ENCODE measurements around the gene CPED1. TPM values are rescaled to one million over a fixed set of nuclear protein-coding genes. Genes with fewer than 3 reads are reported as not detected.

Gene CPED1
- total RNA-seq, 2 experiments from 2014 or later, result not detected

DNA sequence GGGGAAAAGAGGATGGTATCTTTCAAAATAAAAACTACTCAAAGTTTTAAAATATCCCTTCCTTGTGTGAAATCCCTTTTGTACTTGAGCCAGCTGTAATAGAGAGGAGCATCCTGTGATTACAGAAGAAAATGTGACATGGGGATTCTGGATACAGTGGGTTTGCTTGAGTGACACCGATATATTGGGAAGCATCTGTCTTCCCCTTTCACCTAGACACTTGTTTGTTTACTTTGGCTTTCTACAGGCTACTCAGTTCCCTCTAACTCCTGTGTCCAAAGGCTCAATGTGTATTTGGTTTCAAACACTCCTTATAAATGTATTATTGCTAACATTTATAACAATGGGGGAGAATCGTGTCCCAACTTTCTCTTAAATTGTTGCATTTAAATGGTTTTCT, 24.4 kb downstream of the CPED1 start:
- no peaks in the 10 kb centered on the region for H3K9me3 Mint-ChIP-seq
- POLR2A ChIA-PET, result no interaction called here
- no peak overlapping the region for H3K27ac Mint-ChIP-seq
- H3K27me3 Mint-ChIP-seq, result peaks cover 5% of the 10 kb centered on the region
- no peaks in the 10 kb centered on the region for H3K4me1 Mint-ChIP-seq (ENCODE audit: low read depth)
- no peak overlapping the region for H3K4me3 Mint-ChIP-seq
- H3K36me3 Mint-ChIP-seq, result no peaks in the 10 kb centered on the region
- intact Hi-C loops (cut with micrococcal nuclease), result no loop called here
- CTCF ChIA-PET, result no interaction called here
- DNase-seq, result no peak

DNA sequence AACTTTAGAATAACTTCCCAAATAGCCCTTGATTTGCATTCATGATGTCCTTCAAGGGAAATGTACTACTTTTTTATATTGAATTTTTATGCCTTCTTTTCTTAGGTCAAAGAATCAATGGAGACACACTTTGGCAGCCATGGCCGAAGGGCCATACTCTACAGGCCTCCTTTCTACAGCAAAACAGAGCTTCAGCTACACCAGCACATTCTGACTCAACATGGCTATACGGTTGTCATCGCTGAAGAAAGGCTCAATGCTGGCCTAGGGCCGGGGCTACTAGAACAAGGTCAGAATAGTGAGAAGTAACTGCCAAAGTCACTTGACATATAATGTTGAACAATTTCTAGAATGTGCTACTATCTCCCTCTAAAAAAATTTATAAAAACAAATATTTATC, 27.0 kb downstream of the CPED1 start:
- H3K9me3 Mint-ChIP-seq, result no peaks in the 10 kb centered on the region
- ChIA-PET CTCF (no interaction called here), POLR2A (no interaction called here)
- intact Hi-C loops (cut with micrococcal nuclease), result no loop called here
- no peak for DNase-seq
- H3K27ac Mint-ChIP-seq, result no peak overlapping the region
- no peaks in the 10 kb centered on the region for H3K36me3 Mint-ChIP-seq
- no peaks in the 10 kb centered on the region for H3K4me1 Mint-ChIP-seq (ENCODE audit: low read depth)
- no peak overlapping the region for H3K4me3 Mint-ChIP-seq
- H3K27me3 Mint-ChIP-seq, result peaks cover 6% of the 10 kb centered on the region

DNA sequence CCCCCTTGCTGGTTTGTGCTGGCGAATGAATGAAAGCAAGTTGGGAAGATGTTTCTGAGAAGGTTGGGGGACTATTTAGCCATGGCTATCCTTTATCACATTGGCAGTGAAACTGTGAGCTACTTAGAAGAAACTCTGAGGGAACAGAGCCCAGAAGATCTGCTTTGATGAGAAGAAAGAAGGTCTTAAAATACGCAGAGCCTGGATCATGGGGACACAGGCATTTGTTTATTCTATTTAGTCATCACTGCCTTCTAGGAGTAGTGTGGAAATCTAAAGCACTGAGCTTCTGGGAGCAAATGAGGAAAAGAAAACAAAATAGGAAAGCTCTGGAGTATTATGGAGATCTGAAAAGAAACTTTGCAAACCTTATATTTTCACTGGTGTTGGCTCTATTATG, 28.5 kb downstream of the CPED1 start:
- Mint-ChIP-seq H3K27ac (no peak overlapping the region), H3K36me3 (no peaks in the 10 kb centered on the region), H3K27me3 (peaks cover 6% of the 10 kb centered on the region), H3K4me1 (ENCODE audit: low read depth) (no peaks in the 10 kb centered on the region), H3K9me3 (no peaks in the 10 kb centered on the region), H3K4me3 (no peak overlapping the region)
- intact Hi-C loops (cut with micrococcal nuclease), result no loop called here
- no peak for DNase-seq
- POLR2A ChIA-PET, result no interaction called here
- CTCF ChIA-PET, result interaction anchor here (1.0 kb wide), 2 partner anchors 91 to 225 kb away, joined by 3 to 5 read pairs; no protein-coding TSS in a partner anchor

DNA sequence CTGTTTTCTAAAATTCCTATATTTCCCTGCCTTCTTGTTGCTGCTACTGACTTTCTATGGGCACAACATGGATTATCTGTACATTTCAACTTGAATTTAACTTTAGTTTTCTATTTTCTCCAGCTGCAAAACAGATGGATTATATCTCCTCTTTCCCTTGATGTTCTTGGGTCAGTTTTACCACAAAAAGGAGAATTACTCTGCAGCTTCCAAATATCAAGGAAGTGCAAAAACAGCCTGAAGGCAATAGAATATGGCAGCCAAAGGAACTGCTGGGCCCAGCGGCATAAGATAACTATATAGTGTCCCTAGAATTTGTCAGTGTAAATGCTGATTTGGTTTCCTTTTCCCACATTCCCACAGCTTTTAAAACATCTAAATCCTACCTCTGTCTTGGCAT, 29.1 kb downstream of the CPED1 start:
- H3K4me3 Mint-ChIP-seq, result no peak overlapping the region
- H3K4me1 Mint-ChIP-seq (ENCODE audit: low read depth), result no peaks in the 10 kb centered on the region
- no peaks in the 10 kb centered on the region for H3K36me3 Mint-ChIP-seq
- POLR2A ChIA-PET, result no interaction called here
- intact Hi-C loops (cut with micrococcal nuclease), result no loop called here
- CTCF ChIA-PET, result interaction anchor here (1.0 kb wide), 1 partner anchor 225 kb away, joined by 3 read pairs; no protein-coding TSS in a partner anchor
- no peak overlapping the region for H3K27ac Mint-ChIP-seq
- peaks cover 2% of the 10 kb centered on the region for H3K27me3 Mint-ChIP-seq
- H3K9me3 Mint-ChIP-seq, result no peaks in the 10 kb centered on the region
- DNase-seq, result no peak

DNA sequence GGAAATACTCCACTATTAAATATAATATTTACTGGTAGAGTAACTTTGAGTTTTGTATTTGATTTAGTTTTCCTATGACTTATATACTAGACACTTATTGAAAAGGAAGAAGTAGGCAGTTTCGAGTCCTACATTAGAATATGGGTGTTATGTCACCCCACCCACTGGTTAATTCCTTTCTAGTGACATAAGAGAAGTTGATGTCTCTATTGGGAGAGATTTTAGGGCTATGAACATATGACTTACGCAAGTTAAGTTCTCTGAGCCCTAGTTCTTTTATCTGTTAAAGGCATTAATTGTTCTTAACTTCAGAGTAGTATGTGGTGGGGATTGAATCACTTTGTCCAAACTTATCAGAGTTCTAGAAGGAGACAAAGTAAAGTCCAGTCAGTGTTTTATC, 30.5 kb downstream of the CPED1 start:
- H3K27ac Mint-ChIP-seq, result no peak overlapping the region
- H3K27me3 Mint-ChIP-seq, result peaks cover 2% of the 10 kb centered on the region
- intact Hi-C loops (cut with micrococcal nuclease), result no loop called here

DNA sequence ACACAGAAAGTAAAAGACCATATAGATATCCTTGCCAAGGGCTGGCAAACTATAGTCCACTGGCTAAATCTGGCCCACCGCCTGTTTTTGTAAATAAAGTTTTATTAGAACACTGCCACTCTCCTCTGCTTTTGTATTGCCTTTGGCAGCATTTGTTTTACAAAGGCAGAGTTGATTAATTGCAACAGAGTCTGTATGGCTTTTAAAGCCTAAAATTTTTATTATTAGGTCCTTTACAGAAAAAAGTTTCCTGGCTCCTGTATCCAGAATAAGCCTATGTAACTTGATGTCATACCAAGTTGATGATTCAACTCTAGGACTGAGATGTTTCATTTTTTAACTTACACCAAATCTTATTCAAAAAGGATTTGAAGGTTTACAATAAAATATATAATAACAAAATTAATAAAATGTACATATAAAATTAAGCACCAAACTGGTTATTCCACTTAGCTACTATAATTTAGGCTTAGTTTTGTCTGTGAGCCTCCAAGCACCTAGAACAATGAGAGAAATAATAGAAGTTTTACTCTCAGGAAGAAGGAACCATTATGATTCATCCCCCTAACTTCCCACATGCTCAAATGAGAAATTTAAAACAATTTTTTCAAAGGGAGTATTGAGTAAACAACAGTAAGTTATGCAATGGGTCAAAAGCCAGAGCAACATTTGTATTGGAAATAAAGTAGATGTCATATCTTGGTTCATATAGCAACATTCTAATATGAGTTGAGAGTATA, 31.9 kb downstream of the CPED1 start:
- POLR2A ChIA-PET, result no interaction called here
- no peak overlapping the region for H3K27ac Mint-ChIP-seq
- H3K27me3 Mint-ChIP-seq, result peaks cover 2% of the 10 kb centered on the region
- no peak overlapping the region for H3K4me3 Mint-ChIP-seq
- no peak for DNase-seq
- no peaks in the 10 kb centered on the region for H3K9me3 Mint-ChIP-seq
- no peaks in the 10 kb centered on the region for H3K36me3 Mint-ChIP-seq
- intact Hi-C loops (cut with micrococcal nuclease), result no loop called here
- CTCF ChIA-PET, result interaction anchor here (0.9 to 2.0 kb wide), 2 partner anchors 31 to 33 kb away, joined by 3 to 5 read pairs; no protein-coding TSS in a partner anchor
- no peaks in the 10 kb centered on the region for H3K4me1 Mint-ChIP-seq (ENCODE audit: low read depth)

More for the DNA sequence above, 30.5 kb downstream of the CPED1 start:
- no peak overlapping the region for H3K4me3 Mint-ChIP-seq
- no peaks in the 10 kb centered on the region for H3K4me1 Mint-ChIP-seq (ENCODE audit: low read depth)
- no peaks in the 10 kb centered on the region for H3K36me3 Mint-ChIP-seq
- no peaks in the 10 kb centered on the region for H3K9me3 Mint-ChIP-seq
- ChIA-PET CTCF (no interaction called here), POLR2A (no interaction called here)
- no peak for DNase-seq

DNA sequence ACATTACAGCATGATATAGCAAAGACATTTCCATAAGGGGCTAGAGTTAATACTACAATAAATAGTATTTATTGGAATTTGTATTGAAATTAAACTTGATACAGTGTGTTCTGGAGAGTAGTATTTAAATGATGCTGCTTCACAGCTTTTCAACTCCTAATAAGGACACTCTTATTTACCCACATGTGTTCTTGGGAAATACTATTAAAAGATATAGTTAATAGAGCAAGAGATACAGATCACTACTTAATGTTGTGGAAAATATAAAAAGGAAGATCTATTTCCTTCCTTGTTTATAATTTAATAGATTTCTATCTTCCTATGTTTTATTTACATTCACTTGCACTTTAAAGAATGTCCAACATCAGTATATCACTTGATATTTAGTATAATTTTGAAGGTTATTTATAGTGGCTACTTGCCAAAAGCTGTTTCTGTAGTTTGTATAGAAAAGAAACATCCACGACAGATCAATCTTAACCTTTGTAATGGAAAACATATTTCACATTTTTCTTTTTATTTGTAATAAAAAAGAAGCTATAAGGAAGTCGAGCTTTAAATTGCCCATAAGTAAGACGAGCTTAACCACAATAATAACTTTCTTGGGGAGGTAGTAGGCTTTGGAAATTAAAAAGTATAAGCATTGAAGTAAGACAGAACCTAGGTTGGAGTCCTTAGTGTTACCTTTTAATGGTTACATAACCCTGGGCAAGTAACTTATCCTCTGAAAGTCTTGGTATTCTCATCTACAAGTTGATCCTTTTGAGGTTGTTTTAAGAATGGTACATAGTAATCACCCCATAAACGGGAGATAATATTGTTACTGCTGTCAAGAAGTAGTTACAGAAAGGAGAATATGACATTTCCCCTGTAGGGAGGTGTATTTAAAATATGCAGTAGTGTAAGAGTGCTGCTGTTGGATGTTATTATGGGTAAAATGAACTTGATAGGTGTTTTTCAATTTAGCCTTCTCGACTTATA, 32.8 kb downstream of the CPED1 start:
- H3K27me3 Mint-ChIP-seq, result peaks cover 8% of the 10 kb centered on the region
- H3K4me1 Mint-ChIP-seq (ENCODE audit: low read depth), result no peaks in the 10 kb centered on the region
- no peaks in the 10 kb centered on the region for H3K36me3 Mint-ChIP-seq
- H3K27ac Mint-ChIP-seq, result no peak overlapping the region
- POLR2A ChIA-PET, result no interaction called here
- intact Hi-C loops (cut with micrococcal nuclease), result no loop called here
- CTCF ChIA-PET, result interaction anchor here (0.9 to 2.0 kb wide), 2 partner anchors 32 to 34 kb away, joined by 3 to 5 read pairs; no protein-coding TSS in a partner anchor
- no peak overlapping the region for H3K4me3 Mint-ChIP-seq
- no peaks in the 10 kb centered on the region for H3K9me3 Mint-ChIP-seq
- DNase-seq, result no peak

DNA sequence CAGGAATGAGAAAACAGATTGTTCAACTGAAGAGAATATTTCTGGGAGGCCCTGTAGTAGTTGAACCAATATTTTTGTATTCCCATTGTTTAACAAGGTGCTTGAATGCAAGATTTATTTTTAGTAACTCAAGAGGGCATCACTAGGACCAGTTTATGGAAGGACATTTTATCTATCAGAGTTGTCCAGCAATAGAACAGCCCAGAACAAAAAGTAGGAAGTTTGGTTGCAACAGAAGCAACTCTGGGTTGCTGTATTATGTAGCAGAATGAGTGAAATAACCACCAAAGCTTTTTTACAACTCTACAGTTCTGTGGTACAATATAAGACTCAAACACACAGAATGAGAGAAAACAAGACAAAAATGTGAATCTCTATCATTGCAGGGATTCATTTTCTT, 34.7 kb downstream of the CPED1 start:
- Mint-ChIP-seq H3K27ac (no peak overlapping the region), H3K4me3 (no peak overlapping the region), H3K36me3 (no peaks in the 10 kb centered on the region), H3K27me3 (peaks cover 11% of the 10 kb centered on the region), H3K9me3 (no peaks in the 10 kb centered on the region), H3K4me1 (ENCODE audit: low read depth) (no peaks in the 10 kb centered on the region)
- ChIA-PET POLR2A (no interaction called here), CTCF (no interaction called here)
- intact Hi-C loops (cut with micrococcal nuclease), result no loop called here
- DNase-seq, result no peak

DNA sequence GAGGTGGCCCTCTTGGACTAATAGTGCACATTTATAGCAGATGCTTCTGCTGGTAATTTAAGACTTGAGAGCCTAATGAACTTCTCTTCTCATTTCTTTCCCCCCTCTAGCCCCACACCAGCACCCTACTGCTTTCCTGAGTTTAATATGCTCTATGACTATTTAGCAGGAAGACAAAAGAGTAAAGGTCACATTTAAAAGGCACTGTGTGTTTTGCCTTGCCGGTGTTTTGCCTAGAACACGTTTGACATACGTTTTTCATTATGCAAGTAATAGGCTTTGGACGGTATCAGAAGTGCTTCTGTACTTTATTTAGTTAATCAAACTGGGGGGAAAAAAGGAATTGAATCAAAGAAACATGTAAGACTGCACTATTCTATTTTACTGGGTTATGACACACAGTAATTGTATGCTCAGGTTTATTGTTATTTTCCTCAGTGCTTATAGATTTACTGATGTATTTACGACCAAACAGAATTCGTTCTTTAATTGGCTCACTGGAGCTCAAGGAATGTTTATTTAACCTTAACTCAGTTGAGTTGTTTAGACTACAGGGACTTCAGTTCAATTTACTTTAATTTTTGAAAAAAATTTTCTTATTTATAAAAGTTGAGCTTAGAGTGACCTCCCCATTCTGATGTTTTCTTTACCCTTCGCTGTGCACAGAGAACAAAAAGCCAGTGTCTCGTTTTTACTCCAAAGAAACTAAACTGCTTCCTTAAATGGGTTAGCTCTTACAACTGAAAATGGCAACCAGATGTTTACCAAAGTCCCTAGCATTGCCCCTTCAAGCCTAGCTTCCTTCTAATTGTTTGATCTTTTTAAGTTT, 35.4 kb downstream of the CPED1 start:
- no peaks in the 10 kb centered on the region for H3K36me3 Mint-ChIP-seq
- no peak overlapping the region for H3K4me3 Mint-ChIP-seq
- no peaks in the 10 kb centered on the region for H3K4me1 Mint-ChIP-seq (ENCODE audit: low read depth)
- no peak overlapping the region for H3K27ac Mint-ChIP-seq
- H3K9me3 Mint-ChIP-seq, result no peaks in the 10 kb centered on the region
- intact Hi-C loops (cut with micrococcal nuclease), result no loop called here
- peaks cover 9% of the 10 kb centered on the region for H3K27me3 Mint-ChIP-seq
- no peak for DNase-seq
- ChIA-PET POLR2A (no interaction called here), CTCF (no interaction called here)

DNA sequence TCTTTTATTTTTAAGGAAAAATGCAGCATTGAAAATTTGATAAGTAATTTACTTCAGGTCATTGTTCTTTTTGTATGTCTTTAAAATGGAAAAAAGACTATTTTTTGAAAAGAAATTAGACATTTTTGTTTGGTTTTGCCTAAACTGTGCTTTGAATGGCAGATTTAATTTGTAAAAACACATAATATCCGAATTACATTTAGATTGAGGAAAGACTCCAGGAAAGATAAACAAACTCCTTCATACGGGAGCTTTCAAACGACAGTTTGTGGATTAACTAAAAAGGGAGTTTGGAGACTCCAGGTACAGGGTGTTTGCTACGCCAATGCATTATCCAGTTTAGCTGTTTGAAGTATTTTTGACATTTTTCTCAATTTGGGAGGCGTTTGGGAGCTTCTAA, 36.1 kb downstream of the CPED1 start:
- Mint-ChIP-seq H3K4me1 (ENCODE audit: low read depth) (no peaks in the 10 kb centered on the region), H3K9me3 (no peaks in the 10 kb centered on the region), H3K36me3 (no peaks in the 10 kb centered on the region), H3K4me3 (no peak overlapping the region), H3K27me3 (peaks cover 12% of the 10 kb centered on the region), H3K27ac (no peak overlapping the region)
- POLR2A ChIA-PET, result no interaction called here
- intact Hi-C loops (cut with micrococcal nuclease), result no loop called here
- no peak for DNase-seq
- CTCF ChIA-PET, result no interaction called here

DNA sequence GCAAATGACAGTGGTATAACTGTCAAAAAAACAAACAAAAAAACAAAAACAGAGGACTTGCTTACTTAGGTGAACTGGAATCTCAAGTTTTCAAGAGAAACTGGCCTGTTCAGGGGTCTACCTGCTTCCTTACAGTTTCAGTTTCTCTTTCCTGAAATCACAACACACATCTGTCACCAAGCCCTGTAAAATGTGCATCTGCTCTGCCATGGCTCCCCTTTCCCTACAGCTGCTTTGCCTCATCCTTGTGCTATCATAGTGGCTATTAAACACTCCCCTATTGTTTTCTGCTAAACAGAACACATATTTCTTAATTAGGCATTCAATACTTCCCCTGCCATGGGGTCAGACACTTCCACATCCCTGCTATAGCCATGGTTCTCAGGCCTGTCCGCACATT, 37.6 kb downstream of the CPED1 start:
- POLR2A ChIA-PET, result no interaction called here
- no peaks in the 10 kb centered on the region for H3K9me3 Mint-ChIP-seq
- H3K36me3 Mint-ChIP-seq, result no peaks in the 10 kb centered on the region
- CTCF ChIA-PET, result interaction anchor here (1.3 kb wide), 1 partner anchor 56 kb away, joined by 3 read pairs; no protein-coding TSS in a partner anchor
- no peak overlapping the region for H3K27ac Mint-ChIP-seq
- no peak for DNase-seq
- no peaks in the 10 kb centered on the region for H3K4me1 Mint-ChIP-seq (ENCODE audit: low read depth)
- peaks cover 14% of the 10 kb centered on the region for H3K27me3 Mint-ChIP-seq
- intact Hi-C loops (cut with micrococcal nuclease), result no loop called here
- no peak overlapping the region for H3K4me3 Mint-ChIP-seq

DNA sequence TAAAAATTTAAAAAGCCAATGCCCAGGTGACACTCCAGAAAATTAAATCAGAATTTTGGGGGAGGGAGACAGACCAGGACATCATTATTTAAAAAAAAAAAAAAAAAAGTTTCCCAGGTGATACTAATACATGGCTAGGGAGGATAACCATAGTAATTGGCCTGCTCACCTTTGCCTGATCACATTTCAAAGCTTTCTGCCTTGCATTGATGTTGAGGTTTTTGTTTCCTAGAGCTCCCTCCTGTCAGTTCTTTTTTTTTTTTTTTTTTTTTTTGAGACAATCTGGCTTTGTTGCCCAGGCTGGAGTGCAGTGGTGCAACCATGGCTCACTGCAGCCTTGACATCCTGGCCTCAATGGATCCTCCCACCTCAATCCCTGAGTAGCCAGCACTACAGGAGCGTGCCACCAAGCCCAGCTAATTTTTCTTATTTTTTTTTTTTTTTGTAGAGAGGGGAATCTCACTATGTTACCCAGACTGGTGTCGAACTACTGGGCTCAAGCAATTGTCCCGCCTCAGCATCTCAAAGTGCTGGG, 38.1 kb downstream of the CPED1 start:
- no peaks in the 10 kb centered on the region for H3K9me3 Mint-ChIP-seq
- DNase-seq, result no peak
- CTCF ChIA-PET, result interaction anchor here (0.6 to 1.3 kb wide), 2 partner anchors 55 to 69 kb away, joined by 3 read pairs; no protein-coding TSS in a partner anchor
- H3K36me3 Mint-ChIP-seq, result no peaks in the 10 kb centered on the region
- POLR2A ChIA-PET, result no interaction called here
- no peak overlapping the region for H3K4me3 Mint-ChIP-seq
- H3K27ac Mint-ChIP-seq, result no peak overlapping the region
- intact Hi-C loops (cut with micrococcal nuclease), result no loop called here
- H3K27me3 Mint-ChIP-seq, result peaks cover 14% of the 10 kb centered on the region
- H3K4me1 Mint-ChIP-seq (ENCODE audit: low read depth), result no peaks in the 10 kb centered on the region
